Fibroblast of gingiva (primary cell): Measurements from ENCODE around the gene TNPO1.
A peak's percentile ranks its signal among the peaks of the same experiment; 100 is the strongest.
"Not testable (repeated sequence)": the region's sequence is repeated elsewhere in the genome, so short reads cannot be mapped to it uniquely, and the experiment has no call there.

Source experiments
- DNase-seq: peaks from one replicate; pipeline ENCODE4 v3.0.0-alpha.2; 2011; ENCODE audit warnings: low read depth

TNPO1 gene

GRCh38 chr5:72934953-72935725 is 118.7 kb downstream of the TNPO1 start:
- DNase-seq = not testable (repeated sequence)

GRCh38 chr5:72936893-72937292 is 120.4 kb downstream of the TNPO1 start:
- DNase-seq = no peak

GRCh38 chr5:72937517-72938061 is 121.1 kb downstream of the TNPO1 start:
- DNase-seq = no peak

- DNase-seq = no peak
These were observed 121.7 kb downstream of the TNPO1 start for GRCh38 chr5:72938206-72938605.

GRCh38 chr5:72940082-72940481 is 123.6 kb downstream of the TNPO1 start:
- no peak for DNase-seq

- no peak for DNase-seq
These were observed 126.8 kb downstream of the TNPO1 start for GRCh38 chr5:72943307-72943706.

- DNase-seq = no peak
These were observed 131.0 kb downstream of the TNPO1 start for GRCh38 chr5:72947498-72947897.

GRCh38 chr5:72949481-72949880 is 133.0 kb downstream of the TNPO1 start:
- no peak for DNase-seq

GRCh38 chr5:72951671-72952468 is 135.4 kb downstream of the TNPO1 start:
- peak; percentile 74 for DNase-seq

GRCh38 chr5:72954389-72954788 is 137.9 kb downstream of the TNPO1 start:
- no peak for DNase-seq

GRCh38 chr5:72955143-72955767 is 138.8 kb downstream of the TNPO1 start:
- no peak for DNase-seq

- peak; percentile 94 for DNase-seq
These were observed 139.4 kb downstream of the TNPO1 start, which contains the start of gene FCHO2 for GRCh38 chr5:72955768-72956323. Gene FCHO2 (plus strand): TSS chr5:72956041. CDS start chr5:72956097, 56 bp downstream.

GRCh38 chr5:72956324-72957140 is 140.1 kb downstream of the TNPO1 start:
- DNase-seq = peak; percentile 43

- DNase-seq = no peak
These were observed 140.9 kb downstream of the TNPO1 start for GRCh38 chr5:72957337-72957736.

- no peak for DNase-seq
These were observed 142.8 kb downstream of the TNPO1 start for GRCh38 chr5:72959257-72959656.
